Omental fat pad (tissue), 4 donors: ENCODE measurements around the gene IL4R. TPM values are rescaled to one million over a fixed set of nuclear protein-coding genes. Genes with fewer than 3 reads are reported as not detected.

Source experiments
- ATAC-seq: fragments of 150-250 bp; one replicate; pipeline ENCODE4 v1.9.1; 2016; ENCODE audit warnings: mild to moderate bottlenecking, moderate library complexity; ENCODE audit not compliant: low FRiP score
- DNase-seq: peaks from one replicate; pipeline ENCODE4 v3.0.0-alpha.2; 2019; ENCODE audit warnings: low spot score
- CTCF ChIP-seq, 3 donors: fragments of 450-650 bp; IDR thresholded peaks; one replicate each; pipeline ENCODE4 v1.5.1; 2016 to 2017; ENCODE audit warnings: antibody characterized with exemption in 3 of 3, mild to moderate bottlenecking in 3 of 3, moderate library complexity in 2 of 3
- total RNA-seq, 4 donors: library from RNA; depleted of rRNA; stranded (reverse); fragments of >200 nt; gene quantifications; one replicate each; pipeline ENCODE4 v1.1.0, GENCODE V29; 2016

The IL4R gene
- total RNA-seq, 4 donors from 2014 or later = 36.9 to 162 (median 47.3) TPM

DNA sequence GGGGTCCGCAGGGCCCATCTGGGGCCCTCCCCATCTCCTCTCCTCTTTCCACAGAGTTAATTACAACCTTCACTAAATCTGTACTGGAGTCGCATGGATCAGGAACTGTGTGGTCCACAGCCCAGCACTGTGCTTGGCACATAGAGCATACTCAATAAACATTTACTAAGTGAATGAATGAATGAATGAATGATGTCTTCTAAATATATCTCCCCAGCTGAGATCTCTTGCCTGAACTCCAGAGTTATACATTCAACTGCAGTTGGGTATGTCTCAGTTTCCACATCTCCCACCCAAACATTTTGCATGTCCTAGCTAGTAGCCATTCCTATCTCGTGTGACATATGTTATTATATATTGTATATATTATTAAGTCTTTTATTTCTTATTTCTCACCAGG, 59.5 kb downstream of the IL4R start:
- DNase-seq (no peak), ATAC-seq (no peak)
- no peak for TF ChIP-seq CTCF (IDR thresholded peaks at IDR 0.05)

DNA sequence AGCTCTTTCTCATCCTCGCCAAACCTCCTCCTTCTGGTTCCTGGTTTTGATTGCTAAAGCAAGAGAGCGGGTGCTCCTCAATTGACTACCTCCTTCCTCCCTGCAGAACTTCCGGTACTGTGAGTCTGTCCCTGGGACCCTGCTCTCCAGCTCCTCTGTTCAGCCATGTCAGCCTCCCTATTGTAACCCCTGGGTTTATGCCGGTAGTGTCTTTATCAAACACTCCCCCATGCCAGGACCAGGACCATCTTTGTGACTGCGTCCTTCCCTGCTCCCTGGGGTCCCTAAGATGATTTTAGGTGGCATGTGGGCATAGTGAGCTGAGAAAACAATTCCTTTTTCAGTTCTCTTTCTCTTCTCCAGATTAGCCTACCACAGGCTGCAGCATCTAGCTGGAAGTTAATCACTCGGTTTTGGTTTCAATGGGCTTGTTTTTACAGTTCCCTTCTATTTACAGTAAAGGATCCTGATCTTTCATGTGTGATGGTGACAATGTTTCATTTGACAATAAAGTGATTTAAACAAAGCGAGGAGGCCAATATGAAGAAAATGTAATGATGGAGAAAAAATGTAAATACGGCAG, 60.5 kb downstream of the IL4R start:
- TF ChIP-seq CTCF (IDR thresholded peaks at IDR 0.05) = no peak
- no peak for ATAC-seq
- no peak for DNase-seq

DNA sequence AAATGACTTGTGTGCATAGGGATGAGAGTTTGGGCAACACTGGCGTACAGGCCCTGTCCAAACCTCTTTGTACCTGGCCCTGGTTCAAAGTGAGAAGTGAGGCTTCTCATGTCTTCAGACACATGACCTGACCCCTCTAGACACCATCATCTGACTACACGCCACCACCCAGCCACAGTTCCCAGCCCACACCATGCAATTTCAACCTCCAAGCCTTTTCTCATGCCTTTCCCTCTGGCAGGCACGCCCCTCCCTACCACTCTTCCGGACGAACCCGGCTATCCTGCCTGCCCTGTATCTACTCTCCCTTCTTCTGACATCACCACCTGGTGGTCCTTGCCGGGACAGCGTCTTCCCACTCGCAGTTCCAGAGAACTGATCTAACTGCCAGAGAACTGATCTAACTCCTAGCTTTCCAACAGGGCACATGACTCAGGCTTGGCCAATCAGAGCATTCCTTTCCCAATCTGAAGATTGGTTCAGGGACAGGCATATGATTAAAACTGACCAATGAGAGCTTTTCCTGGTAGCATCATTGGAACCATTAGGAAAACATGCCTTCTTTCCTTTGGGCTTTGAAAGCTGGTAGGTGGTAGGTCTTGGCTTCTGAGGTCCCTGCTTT, 61.1 kb downstream of the IL4R start:
- ATAC-seq (peak; percentile 63), DNase-seq (no peak)
- no peak for TF ChIP-seq CTCF (IDR thresholded peaks at IDR 0.05)

DNA sequence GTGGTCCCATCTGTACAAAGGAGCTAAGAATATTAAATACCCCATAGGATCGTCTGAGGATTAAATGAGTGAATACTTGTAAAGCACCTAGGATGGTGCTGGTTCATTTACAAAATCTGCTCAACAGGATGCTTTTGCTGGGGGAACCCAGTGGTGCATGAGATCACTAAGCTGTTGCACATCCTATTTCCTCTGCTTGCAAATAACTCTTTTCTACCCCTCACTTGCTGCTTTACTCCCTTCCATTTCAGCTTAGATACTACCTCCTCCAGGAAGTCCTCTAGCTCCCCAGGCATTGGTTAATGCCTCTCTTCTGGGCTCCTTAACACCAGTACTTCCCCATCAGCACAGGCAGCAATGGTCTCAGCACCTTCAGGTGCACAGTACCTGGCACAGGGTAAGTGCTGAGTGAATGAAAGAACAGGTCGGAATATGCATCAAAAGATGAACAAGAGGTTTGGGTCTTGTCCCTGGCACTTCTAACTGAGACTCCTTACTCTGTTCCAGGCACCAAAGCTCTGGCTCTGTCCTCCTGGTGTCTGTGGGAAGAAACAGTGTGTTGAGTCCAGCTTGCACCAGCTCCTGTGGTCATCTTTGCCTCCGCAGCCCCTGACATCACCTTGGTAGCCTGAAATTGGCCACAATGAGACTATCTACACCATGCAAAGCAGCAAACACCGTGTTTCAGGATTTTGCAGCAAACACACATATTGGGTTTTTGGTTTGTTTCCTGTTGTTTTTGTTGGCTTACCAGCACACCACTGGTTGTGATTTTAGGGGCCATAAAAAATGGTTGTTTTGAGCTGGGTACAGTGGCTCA, 64.1 kb downstream of the IL4R start:
- DNase-seq (no peak), ATAC-seq (no peak)

DNA sequence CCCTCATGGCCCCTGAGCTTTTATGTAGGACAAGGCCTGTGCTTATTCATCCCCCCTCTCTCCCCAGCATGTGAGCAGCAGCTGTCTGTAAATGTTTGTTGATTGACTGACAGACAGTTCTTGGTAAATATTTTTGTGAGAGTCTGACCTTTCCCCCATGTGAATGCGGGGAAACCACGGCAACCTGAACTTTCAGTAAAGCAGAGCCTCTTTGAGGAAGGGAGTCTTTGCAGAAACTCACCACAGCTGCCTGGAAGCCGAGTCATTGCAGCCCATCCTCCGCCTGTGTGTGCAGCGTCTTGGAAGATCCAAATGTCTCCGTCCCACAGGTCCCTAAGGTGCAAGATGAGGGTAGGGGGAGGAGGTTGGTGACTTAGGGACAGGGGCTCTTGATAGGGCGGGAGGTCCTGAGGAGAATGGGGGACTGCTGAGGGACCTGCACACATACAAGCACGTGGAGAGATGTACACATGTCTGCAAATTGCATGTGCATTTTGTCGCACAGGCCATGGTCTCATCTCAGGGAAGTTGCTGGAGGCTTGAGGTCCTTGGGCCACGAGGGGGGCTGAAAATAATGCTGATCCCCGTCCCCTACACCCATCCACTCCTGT, 65.2 kb downstream of the IL4R start:
- TF ChIP-seq CTCF (IDR thresholded peaks at IDR 0.05) = no peak
- DNase-seq (no peak), ATAC-seq (no peak)

More for the DNA sequence above, 64.1 kb downstream of the IL4R start:
- TF ChIP-seq CTCF (IDR thresholded peaks at IDR 0.05) = no peak

GRCh38 chr16:27379919-27380318, 66.1 kb downstream of the IL4R start:
- ATAC-seq (no peak), DNase-seq (no peak)
- no peak for TF ChIP-seq CTCF (IDR thresholded peaks at IDR 0.05)
